Neural cell (in vitro differentiated cells): ENCODE data around the gene RGS6. TPM values are rescaled to one million over a fixed set of nuclear protein-coding genes. Genes with fewer than 3 reads are reported as not detected.

Source experiments
- H2AFZ ChIP-seq: fragments of 200-600, 300-800 bp; sonication (generic), shearing (Covaris generic); 2 replicates; pipeline ENCODE4 v1.6.0; 2014; ENCODE audit warnings: low read depth, mild to moderate bottlenecking, antibody characterized with exemption, low read length, moderate library complexity
- H3F3A ChIP-seq: fragments of 200-600 bp; shearing (Covaris generic); 2 replicates; pipeline ENCODE4 v1.6.1; 2016; ENCODE audit warnings: mild to moderate bottlenecking, moderate library complexity, mixed read lengths, antibody characterized with exemption, low read length; ENCODE audit not compliant: insufficient read depth, poor library complexity, severe bottlenecking
- H3K27ac ChIP-seq: fragments of 200-600, 300-800 bp; sonication (generic), shearing (Covaris generic); 2 replicates; pipeline ENCODE4 v1.5.1; 2014; ENCODE audit warnings: mild to moderate bottlenecking, low read length, moderate library complexity
- H3K27me3 ChIP-seq: fragments of 300-800, 200-600 bp; sonication (generic), shearing (Covaris generic); 2 replicates; pipeline ENCODE4 v1.6.0; 2014; ENCODE audit warnings: mild to moderate bottlenecking, low read depth, low read length, moderate library complexity; ENCODE audit not compliant: insufficient read depth
- H3K36me3 ChIP-seq: fragments of 300-800, 200-600 bp; sonication (generic), shearing (Covaris generic); 2 replicates; pipeline ENCODE4 v1.5.1; 2014; ENCODE audit warnings: mild to moderate bottlenecking, antibody characterized with exemption, low read length, moderate library complexity; ENCODE audit not compliant: insufficient read depth
- H3K4me2 ChIP-seq: fragments of 300-800, 200-600 bp; sonication (generic), shearing (Covaris generic); 2 replicates; pipeline ENCODE4 v1.6.0; 2014; ENCODE audit warnings: mild to moderate bottlenecking, low read length
- H3K4me3 ChIP-seq: fragments of 300-800, 200-600 bp; sonication (generic), shearing (Covaris generic); 2 replicates; pipeline ENCODE4 v1.5.1; 2014; ENCODE audit warnings: mild to moderate bottlenecking, low read length, moderate library complexity
- H3K79me2 ChIP-seq: fragments of 200-600 bp; shearing (Covaris generic); replicated peaks from 2 replicates; pipeline ENCODE4 v1.6.0; 2014; ENCODE audit warnings: mild to moderate bottlenecking, low read length, moderate library complexity; ENCODE audit not compliant: insufficient read depth
- H3K9ac ChIP-seq: fragments of 300-800, 200-600 bp; sonication (generic), shearing (Covaris generic); 2 replicates; pipeline ENCODE4 v1.6.1; 2016; ENCODE audit warnings: mild to moderate bottlenecking, low read length, mixed read lengths
- H3K9me2 ChIP-seq: fragments of 200-600 bp; shearing (Covaris generic); 2 replicates; pipeline ENCODE4 v1.6.1; 2016; ENCODE audit warnings: mild to moderate bottlenecking, low read length, mixed read lengths; ENCODE audit not compliant: insufficient read depth
- H3K9me3 ChIP-seq: fragments of 200-600, 300-800 bp; sonication (generic), shearing (Covaris generic); 2 replicates; pipeline ENCODE4 v1.6.1; 2016; ENCODE audit warnings: mild to moderate bottlenecking, mixed run types, low read length, moderate library complexity, mixed read lengths
- H4K20me1 ChIP-seq: fragments of 200-600 bp; shearing (Covaris generic); 2 replicates; pipeline ENCODE4 v1.6.1; 2016; ENCODE audit warnings: mild to moderate bottlenecking, mixed run types; ENCODE audit not compliant: insufficient read depth
- EP300 ChIP-seq: fragments of 450-650 bp; conservative IDR thresholded peaks from 2 replicates; pipeline ENCODE4 v1.6.1; 2014; ENCODE audit warnings: antibody characterized with exemption, mild to moderate bottlenecking, moderate library complexity; ENCODE audit not compliant: poor library complexity, severe bottlenecking
- EZH2 ChIP-seq: fragments of 200-600, 300-800 bp; shearing (Covaris generic), sonication (generic); IDR thresholded peaks from 2 replicates; pipeline ENCODE4 v1.6.1; 2014; ENCODE audit warnings: antibody characterized with exemption, low read length, borderline replicate concordance, mild to moderate bottlenecking; ENCODE audit not compliant: insufficient read depth, poor library complexity, severe bottlenecking
- MXI1 ChIP-seq: fragments of 450-650 bp; conservative IDR thresholded peaks from 2 replicates; pipeline ENCODE4 v1.6.1; 2014; ENCODE audit warnings: antibody characterized with exemption, mild to moderate bottlenecking; ENCODE audit not compliant: poor library complexity, severe bottlenecking
- POLR2AphosphoS5 ChIP-seq: IDR thresholded peaks from 2 replicates; pipeline ENCODE4 v1.6.1; 2012
- RAD21 ChIP-seq: fragments of 450-650 bp; conservative IDR thresholded peaks from 2 replicates; pipeline ENCODE4 v1.6.1; 2014; ENCODE audit warnings: antibody characterized with exemption, mild to moderate bottlenecking, moderate library complexity
- SMC3 ChIP-seq: fragments of 450-650 bp; conservative IDR thresholded peaks from 2 replicates; pipeline ENCODE4 v1.6.1; 2014; ENCODE audit warnings: antibody characterized with exemption, mild to moderate bottlenecking, moderate library complexity; ENCODE audit not compliant: poor library complexity
- TAF1 ChIP-seq: IDR thresholded peaks from 2 replicates; pipeline ENCODE4 v1.6.1; 2012; ENCODE audit warnings: low read depth
- polyA plus RNA-seq: library from polyadenylated mRNA; depleted of rRNA; stranded (reverse); fragments of >200 nt; gene quantifications from 2 replicates; pipeline ENCODE4 v1.2.3, GENCODE V29; 2014
- TF ChIP-seq, protein P1 (sequence below): fragments of 450-650 bp; IDR thresholded peaks from 2 replicates; pipeline ENCODE4 v1.5.1; 2014; ENCODE audit warnings: antibody characterized with exemption, mild to moderate bottlenecking, moderate library complexity; ENCODE audit not compliant: poor library complexity, severe bottlenecking
- TF ChIP-seq, protein P2 (sequence below): IDR thresholded peaks from 2 replicates; pipeline ENCODE4 v1.6.1; 2012; ENCODE audit warnings: borderline replicate concordance

RGS6 gene
- polyA plus RNA-seq, 1 donor from 2014 or later = 7.3 TPM

GRCh38 chr14:72264716-72265115 is 332.5 kb downstream of the RGS6 start:
- Histone ChIP-seq H3F3A (no peaks in the 10 kb centered on the region), H4K20me1 (no peaks in the 10 kb centered on the region), H3K27me3 (no peaks in the 10 kb centered on the region), H3K27ac (no peak overlapping the region), H2AFZ (no peak overlapping the region), H3K79me2 (no peaks in the 10 kb centered on the region), H3K9me2 (no peaks in the 10 kb centered on the region), H3K9me3 (no peaks in the 10 kb centered on the region), H3K9ac (no peak overlapping the region), H3K4me3 (no peak overlapping the region), H3K4me2 (no peak overlapping the region), H3K36me3 (no peaks in the 10 kb centered on the region)
- no peak for TF ChIP-seq EP300

DNA sequence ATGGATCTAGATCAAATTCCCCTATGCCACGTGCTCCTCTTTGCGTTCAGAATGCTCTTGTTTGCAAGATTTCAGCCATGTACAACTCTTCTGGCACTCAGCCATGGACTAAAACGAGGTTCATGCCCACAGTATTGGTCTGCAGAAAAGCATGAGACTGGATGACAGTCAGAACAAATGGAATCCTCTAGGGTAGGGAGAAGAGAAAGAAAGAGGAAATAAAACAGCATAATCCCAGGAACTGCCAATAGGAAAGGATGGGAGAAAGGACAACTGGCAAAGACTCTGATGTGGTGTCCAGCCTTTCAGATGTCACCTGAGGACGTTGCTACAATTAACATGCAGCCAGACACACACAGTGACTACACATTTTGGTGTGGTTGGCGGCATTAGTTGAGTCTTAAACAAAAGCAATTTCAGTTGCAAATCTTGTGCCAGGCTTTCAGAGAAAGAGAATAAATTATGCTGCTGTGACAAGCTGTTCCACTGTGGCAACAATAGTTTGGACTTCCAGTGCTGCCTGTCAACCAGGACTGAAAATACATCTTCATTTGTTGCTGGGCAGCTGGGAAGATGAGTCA is 338.0 kb downstream of the RGS6 start:
- no peak overlapping the region for H3K4me2 ChIP-seq
- TF ChIP-seq RAD21 (no peak), POLR2AphosphoS5 (no peak), EZH2 (no peak), EP300 (no peak), TAF1 (no peak), SMC3 (no peak), MXI1 (no peak)
- TF ChIP-seq, protein P1, sequence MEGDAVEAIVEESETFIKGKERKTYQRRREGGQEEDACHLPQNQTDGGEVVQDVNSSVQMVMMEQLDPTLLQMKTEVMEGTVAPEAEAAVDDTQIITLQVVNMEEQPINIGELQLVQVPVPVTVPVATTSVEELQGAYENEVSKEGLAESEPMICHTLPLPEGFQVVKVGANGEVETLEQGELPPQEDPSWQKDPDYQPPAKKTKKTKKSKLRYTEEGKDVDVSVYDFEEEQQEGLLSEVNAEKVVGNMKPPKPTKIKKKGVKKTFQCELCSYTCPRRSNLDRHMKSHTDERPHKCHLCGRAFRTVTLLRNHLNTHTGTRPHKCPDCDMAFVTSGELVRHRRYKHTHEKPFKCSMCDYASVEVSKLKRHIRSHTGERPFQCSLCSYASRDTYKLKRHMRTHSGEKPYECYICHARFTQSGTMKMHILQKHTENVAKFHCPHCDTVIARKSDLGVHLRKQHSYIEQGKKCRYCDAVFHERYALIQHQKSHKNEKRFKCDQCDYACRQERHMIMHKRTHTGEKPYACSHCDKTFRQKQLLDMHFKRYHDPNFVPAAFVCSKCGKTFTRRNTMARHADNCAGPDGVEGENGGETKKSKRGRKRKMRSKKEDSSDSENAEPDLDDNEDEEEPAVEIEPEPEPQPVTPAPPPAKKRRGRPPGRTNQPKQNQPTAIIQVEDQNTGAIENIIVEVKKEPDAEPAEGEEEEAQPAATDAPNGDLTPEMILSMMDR = no peak
- TF ChIP-seq, protein P2, sequence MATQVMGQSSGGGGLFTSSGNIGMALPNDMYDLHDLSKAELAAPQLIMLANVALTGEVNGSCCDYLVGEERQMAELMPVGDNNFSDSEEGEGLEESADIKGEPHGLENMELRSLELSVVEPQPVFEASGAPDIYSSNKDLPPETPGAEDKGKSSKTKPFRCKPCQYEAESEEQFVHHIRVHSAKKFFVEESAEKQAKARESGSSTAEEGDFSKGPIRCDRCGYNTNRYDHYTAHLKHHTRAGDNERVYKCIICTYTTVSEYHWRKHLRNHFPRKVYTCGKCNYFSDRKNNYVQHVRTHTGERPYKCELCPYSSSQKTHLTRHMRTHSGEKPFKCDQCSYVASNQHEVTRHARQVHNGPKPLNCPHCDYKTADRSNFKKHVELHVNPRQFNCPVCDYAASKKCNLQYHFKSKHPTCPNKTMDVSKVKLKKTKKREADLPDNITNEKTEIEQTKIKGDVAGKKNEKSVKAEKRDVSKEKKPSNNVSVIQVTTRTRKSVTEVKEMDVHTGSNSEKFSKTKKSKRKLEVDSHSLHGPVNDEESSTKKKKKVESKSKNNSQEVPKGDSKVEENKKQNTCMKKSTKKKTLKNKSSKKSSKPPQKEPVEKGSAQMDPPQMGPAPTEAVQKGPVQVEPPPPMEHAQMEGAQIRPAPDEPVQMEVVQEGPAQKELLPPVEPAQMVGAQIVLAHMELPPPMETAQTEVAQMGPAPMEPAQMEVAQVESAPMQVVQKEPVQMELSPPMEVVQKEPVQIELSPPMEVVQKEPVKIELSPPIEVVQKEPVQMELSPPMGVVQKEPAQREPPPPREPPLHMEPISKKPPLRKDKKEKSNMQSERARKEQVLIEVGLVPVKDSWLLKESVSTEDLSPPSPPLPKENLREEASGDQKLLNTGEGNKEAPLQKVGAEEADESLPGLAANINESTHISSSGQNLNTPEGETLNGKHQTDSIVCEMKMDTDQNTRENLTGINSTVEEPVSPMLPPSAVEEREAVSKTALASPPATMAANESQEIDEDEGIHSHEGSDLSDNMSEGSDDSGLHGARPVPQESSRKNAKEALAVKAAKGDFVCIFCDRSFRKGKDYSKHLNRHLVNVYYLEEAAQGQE = no peak
- no peak overlapping the region for H2AFZ ChIP-seq
- H3K27me3 ChIP-seq = no peaks in the 10 kb centered on the region
- no peak overlapping the region for H3K9ac ChIP-seq
- H3F3A ChIP-seq = no peaks in the 10 kb centered on the region
- H3K9me2 ChIP-seq = no peaks in the 10 kb centered on the region
- H3K9me3 ChIP-seq = no peaks in the 10 kb centered on the region
- H3K4me3 ChIP-seq = no peak overlapping the region
- H3K36me3 ChIP-seq = no peaks in the 10 kb centered on the region
- H3K27ac ChIP-seq = no peak overlapping the region
- H4K20me1 ChIP-seq = no peaks in the 10 kb centered on the region
- no peaks in the 10 kb centered on the region for H3K79me2 ChIP-seq

DNA sequence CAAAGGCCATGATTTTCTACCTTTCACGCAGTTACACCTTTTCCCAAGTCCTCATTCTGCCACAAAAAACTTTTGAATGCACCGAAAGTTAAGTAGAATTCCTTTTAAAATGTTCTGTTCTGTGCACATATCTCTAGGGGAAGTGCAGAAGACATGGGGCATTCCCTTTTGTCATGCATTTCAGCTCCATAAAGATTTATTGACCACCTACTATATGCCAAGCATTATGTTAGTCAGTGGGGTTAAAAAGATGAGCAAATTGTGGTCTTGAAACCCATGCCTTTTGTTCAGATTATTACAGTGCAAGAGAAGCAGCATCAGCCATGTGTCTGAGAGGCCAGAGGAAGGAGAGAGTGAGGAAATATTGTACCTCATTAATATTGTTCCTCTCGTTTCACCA is 338.5 kb downstream of the RGS6 start:
- H3K79me2 ChIP-seq = no peaks in the 10 kb centered on the region
- TF ChIP-seq POLR2AphosphoS5 (no peak), TAF1 (no peak), MXI1 (no peak), EZH2 (no peak), SMC3 (no peak), EP300 (no peak), RAD21 (no peak)
- TF ChIP-seq, protein P2 = no peak
- no peak overlapping the region for H3K4me3 ChIP-seq

More for the DNA sequence above, 338.5 kb downstream of the RGS6 start:
- Histone ChIP-seq H3F3A (no peaks in the 10 kb centered on the region), H3K36me3 (no peaks in the 10 kb centered on the region), H3K27ac (no peak overlapping the region), H3K9me3 (no peaks in the 10 kb centered on the region), H3K9me2 (no peaks in the 10 kb centered on the region), H4K20me1 (no peaks in the 10 kb centered on the region), H2AFZ (no peak overlapping the region), H3K9ac (no peak overlapping the region), H3K4me2 (no peak overlapping the region), H3K27me3 (no peaks in the 10 kb centered on the region)
